Measurements from ENCODE around the gene PCSK5. TPM values are rescaled to one million over a fixed set of nuclear protein-coding genes. Genes with fewer than 3 reads are reported as not detected.

PCSK5 gene
- total RNA-seq, 2 donors from 2014 or later = 9.4 to 12.0 TPM

DNA sequence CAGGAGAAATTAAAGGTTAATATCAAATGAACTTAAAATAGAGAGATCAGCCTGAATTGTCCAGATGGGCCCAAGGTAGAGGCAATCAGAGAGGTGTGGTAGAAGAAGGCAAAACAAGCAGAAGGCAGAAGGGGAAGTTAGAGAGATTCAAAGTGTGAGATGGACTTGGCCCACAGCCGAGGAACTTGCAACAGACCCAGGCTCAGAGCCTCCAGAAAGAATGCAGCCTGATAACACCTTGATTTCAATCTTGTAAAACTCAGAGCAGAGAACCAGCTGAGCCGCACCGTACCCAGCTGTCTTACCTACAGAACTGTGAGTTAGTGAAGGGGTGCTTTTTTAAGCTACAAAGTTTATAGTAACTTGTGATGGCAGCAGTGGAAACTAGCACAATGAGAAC lies 312.9 kb downstream of the PCSK5 start:
- Mint-ChIP-seq H3K27me3 (peaks cover under 1% of the 10 kb centered on the region), H3K27ac (no peak overlapping the region), H3K4me1 (no peaks in the 10 kb centered on the region), H3K36me3 (ENCODE audit: low read depth) (no peaks in the 10 kb centered on the region), H3K4me3 (no peak overlapping the region)
- DNase-seq (no peak), ATAC-seq (no peak)
- H3K9me3 ChIP-seq (ENCODE audit: control insufficient read depth, low read length, poor library complexity, severe bottlenecking) = no peaks in the 10 kb centered on the region

DNA sequence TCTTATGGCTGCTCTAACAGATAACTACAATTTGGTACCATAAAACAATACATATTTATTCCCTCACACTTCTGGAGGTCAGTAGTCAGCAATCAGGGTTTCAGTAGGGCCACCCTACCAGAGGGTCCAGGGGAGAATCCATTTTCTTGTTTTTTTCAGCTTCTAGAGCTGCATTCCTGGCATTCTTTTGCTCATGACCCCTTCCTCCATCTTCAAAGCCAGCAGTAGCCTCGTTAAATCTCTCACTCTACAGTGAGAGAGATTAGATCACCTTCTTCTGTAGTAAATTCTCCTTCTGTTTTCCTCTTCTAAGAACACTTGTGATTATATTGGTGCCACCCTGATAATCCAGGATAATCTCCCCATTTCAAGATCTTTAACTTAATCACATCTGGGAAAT lies 316.3 kb downstream of the PCSK5 start:
- DNase-seq (no peak), ATAC-seq (no peak)
- no peaks in the 10 kb centered on the region for H3K9me3 ChIP-seq (ENCODE audit: control insufficient read depth, low read length, poor library complexity, severe bottlenecking)
- no peaks in the 10 kb centered on the region for H3K36me3 Mint-ChIP-seq (ENCODE audit: low read depth)
- no peak overlapping the region for H3K27ac Mint-ChIP-seq
- no peak overlapping the region for H3K4me3 Mint-ChIP-seq
- peaks cover 17% of the 10 kb centered on the region for H3K27me3 Mint-ChIP-seq
- no peaks in the 10 kb centered on the region for H3K4me1 Mint-ChIP-seq

DNA sequence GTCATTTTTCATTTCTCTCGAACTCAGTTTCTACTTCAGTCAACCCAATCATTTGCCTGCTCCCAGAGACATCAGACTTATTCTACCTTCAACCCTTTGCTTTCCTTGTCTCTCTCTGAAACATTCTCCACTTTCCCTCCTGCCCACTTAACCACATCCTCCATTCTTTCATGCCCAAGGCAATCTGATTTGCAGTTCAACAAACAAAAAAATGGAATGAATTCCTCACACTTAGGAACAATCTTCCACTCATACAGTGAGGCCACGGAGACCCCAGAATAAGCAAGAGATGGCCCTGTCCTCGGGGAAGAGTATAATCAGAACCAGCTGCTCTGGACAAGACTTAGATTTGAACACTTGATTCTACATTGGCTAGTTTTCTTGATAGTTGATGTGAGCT lies 323.3 kb downstream of the PCSK5 start:
- H3K9me3 ChIP-seq (ENCODE audit: control insufficient read depth, low read length, poor library complexity, severe bottlenecking) = no peaks in the 10 kb centered on the region
- no peaks in the 10 kb centered on the region for H3K4me1 Mint-ChIP-seq
- H3K27ac Mint-ChIP-seq = no peak overlapping the region
- H3K27me3 Mint-ChIP-seq = peaks cover 12% of the 10 kb centered on the region
- no peak overlapping the region for H3K4me3 Mint-ChIP-seq
- ATAC-seq (no peak), DNase-seq (no peak)
- no peaks in the 10 kb centered on the region for H3K36me3 Mint-ChIP-seq (ENCODE audit: low read depth)

DNA sequence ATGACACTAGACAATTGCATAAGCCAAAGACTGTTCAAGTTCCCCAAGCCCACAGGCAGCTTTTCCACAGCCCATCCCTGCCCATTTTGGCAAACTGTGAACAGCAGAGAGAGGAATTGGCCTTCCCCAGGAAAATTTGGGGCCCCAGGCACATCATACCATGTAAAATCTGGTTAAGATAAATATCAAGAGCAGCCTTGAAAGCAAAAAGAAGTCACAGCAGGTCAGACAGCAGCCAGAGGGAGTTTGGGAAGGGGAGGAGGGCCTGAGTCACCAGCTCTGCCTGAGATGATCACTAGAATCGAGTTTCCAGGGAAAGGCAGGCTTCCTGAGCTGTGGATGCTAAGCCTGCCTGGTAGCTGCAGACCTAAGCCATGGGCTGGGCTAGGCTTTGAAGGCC lies 324.6 kb downstream of the PCSK5 start:
- no peak overlapping the region for H3K4me3 Mint-ChIP-seq
- no peak for DNase-seq
- peaks cover 4% of the 10 kb centered on the region for H3K27me3 Mint-ChIP-seq
- no peaks in the 10 kb centered on the region for H3K9me3 ChIP-seq (ENCODE audit: control insufficient read depth, low read length, poor library complexity, severe bottlenecking)
- no peak for ATAC-seq
- H3K4me1 Mint-ChIP-seq = no peaks in the 10 kb centered on the region
- H3K27ac Mint-ChIP-seq = no peak overlapping the region
- no peaks in the 10 kb centered on the region for H3K36me3 Mint-ChIP-seq (ENCODE audit: low read depth)

DNA sequence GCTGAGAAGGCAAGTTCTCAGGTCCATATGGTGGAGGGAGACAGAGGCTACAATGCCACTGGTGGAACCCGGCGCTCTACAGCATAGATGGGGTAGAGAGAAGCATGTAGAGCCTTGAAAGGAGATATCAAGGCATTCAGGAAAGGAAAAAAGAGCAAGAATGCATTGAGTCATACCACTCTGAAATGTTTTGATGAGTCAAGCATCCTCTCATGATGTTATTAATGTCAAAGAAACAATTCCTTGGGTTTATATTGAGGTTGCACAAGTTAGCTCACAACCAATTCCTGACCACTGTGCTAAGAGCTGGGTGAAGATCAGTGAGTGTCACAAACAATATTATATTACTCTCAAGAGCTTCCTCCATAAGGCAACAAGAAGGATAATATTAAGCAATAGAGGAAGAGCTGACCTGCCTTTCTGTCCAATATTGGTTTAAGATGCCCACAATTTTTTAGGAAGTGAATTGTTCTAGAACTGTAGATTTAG lies 325.7 kb downstream of the PCSK5 start:
- ATAC-seq = no peak
- Mint-ChIP-seq H3K36me3 (ENCODE audit: low read depth) (no peaks in the 10 kb centered on the region), H3K4me3 (no peak overlapping the region), H3K4me1 (no peaks in the 10 kb centered on the region), H3K27me3 (no peaks in the 10 kb centered on the region), H3K27ac (no peak overlapping the region)
- no peak for DNase-seq
- no peaks in the 10 kb centered on the region for H3K9me3 ChIP-seq (ENCODE audit: control insufficient read depth, low read length, poor library complexity, severe bottlenecking)

DNA sequence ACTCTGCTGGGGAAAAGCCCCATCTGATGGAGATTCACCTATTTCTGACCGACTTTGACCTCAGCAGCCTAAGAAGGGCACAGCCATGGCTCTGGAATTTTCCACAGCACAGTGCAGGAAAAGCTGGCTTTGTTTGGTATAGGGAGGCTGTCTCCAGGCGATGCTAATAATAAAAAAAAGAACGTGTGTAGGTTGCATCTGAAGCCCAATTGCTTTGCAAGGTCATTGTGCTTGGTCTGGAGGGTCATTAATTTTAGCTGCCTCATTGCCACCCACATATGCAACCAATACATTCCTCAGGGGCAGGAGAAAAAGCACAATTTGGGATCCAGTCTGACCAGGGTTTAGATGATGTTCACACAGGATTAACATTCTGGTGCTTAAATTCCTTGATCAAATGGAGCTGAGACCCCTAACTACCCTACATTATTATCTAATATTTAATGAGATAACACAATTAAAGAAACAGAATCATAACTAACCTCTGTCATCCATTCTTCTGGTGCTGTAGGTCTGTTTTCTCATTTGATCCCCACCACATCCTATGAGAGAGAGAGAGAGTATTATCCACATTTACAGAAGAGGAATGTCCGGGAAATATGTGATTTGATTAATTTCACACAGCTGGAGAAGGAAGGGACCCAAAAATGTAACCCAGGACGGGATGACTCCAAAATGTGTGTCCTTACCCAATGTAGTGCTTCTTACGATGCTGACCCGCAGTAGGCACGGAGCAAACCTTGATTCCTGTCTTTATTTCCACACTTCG lies 327.8 kb downstream of the PCSK5 start:
- no peaks in the 10 kb centered on the region for H3K27me3 Mint-ChIP-seq
- no peak overlapping the region for H3K4me3 Mint-ChIP-seq
- no peaks in the 10 kb centered on the region for H3K9me3 ChIP-seq (ENCODE audit: control insufficient read depth, low read length, poor library complexity, severe bottlenecking)
- no peaks in the 10 kb centered on the region for H3K4me1 Mint-ChIP-seq
- ATAC-seq (no peak), DNase-seq (no peak)
- H3K36me3 Mint-ChIP-seq (ENCODE audit: low read depth) = no peaks in the 10 kb centered on the region
- H3K27ac Mint-ChIP-seq = no peak overlapping the region

DNA sequence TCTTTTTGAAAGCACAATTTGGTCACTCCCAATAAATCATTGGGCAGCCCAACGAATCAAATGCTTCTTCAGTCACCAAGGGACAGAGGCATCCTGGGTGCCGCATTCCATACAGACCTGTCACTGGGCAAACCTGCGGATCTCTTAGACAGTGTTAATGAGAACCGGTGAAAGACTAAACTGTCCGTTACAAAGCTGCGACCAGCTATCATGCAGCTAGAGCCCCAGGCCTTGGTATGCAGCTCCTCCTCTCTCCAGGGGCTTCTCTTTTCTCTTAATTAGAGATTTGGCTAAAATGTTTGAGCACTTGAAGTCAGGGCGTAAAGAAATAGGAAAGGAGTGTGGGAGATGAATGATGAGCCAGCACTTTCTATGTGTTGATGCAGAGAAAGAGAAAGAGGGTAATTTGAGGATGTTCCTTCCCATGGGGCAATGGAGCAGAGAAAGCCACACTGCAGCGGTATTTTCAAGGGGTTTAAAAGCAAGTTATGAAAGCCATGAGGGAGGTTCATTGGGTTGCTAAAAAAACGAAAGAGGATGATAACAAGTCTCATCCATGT lies 328.5 kb downstream of the PCSK5 start:
- H3K36me3 Mint-ChIP-seq (ENCODE audit: low read depth) = no peaks in the 10 kb centered on the region
- no peaks in the 10 kb centered on the region for H3K9me3 ChIP-seq (ENCODE audit: control insufficient read depth, low read length, poor library complexity, severe bottlenecking)
- no peaks in the 10 kb centered on the region for H3K4me1 Mint-ChIP-seq
- peaks cover 4% of the 10 kb centered on the region for H3K27me3 Mint-ChIP-seq
- no peak for DNase-seq
- no peak for ATAC-seq
- H3K4me3 Mint-ChIP-seq = no peak overlapping the region
- no peak overlapping the region for H3K27ac Mint-ChIP-seq

DNA sequence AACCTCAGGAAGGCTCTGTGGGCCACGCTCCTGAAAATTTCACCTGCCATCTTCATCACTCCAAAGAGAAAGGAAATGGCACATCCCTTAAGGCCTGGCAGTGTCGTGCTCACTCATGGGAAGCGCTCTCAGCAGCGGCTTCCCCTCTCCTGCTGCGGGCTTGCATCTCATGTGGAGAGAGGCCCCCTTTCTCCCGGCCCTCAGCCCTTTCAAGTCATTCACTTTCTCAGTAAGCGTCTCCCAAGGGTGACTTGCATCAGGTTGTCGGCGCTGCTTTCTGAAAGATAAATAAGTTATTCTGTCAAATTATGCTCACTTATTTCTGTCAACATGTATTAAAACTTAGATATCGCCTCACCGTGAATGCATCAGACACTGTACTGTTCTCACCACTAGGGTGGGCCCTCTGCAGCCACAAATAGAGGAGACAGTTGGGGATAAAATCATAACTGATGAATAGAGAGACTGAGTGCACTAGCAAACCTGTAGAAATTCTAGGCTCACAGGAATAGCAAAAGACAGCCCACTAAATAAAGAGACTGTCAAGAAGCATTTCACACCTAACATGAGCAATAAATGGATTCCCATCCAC lies 329.2 kb downstream of the PCSK5 start:
- no peak for ATAC-seq
- H3K9me3 ChIP-seq (ENCODE audit: control insufficient read depth, low read length, poor library complexity, severe bottlenecking) = no peaks in the 10 kb centered on the region
- H3K36me3 Mint-ChIP-seq (ENCODE audit: low read depth) = no peaks in the 10 kb centered on the region
- H3K4me3 Mint-ChIP-seq = no peak overlapping the region
- H3K27ac Mint-ChIP-seq = no peak overlapping the region
- no peak for DNase-seq
- peaks cover 5% of the 10 kb centered on the region for H3K27me3 Mint-ChIP-seq
- H3K4me1 Mint-ChIP-seq = no peaks in the 10 kb centered on the region

DNA sequence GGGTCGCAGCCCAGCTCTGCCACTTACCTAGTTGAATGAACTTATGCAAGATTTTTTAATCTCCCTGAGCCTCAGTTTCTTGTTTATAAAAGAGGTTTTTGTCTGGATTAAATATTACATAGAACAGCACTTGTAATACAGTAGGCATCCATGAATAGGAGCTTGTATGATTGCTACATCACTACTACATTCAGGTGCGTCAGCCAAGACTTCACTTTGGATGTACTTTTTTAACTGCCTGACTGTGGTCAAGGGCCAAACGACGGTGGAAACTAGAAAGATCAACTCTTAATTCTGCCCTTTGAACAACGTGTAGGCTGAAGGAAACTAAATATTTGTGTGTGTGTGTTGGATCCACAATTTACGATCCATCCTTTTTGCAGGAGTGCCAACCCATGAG lies 330.9 kb downstream of the PCSK5 start:
- Mint-ChIP-seq H3K4me3 (no peak overlapping the region), H3K4me1 (no peaks in the 10 kb centered on the region), H3K27ac (no peak overlapping the region), H3K36me3 (ENCODE audit: low read depth) (no peaks in the 10 kb centered on the region), H3K27me3 (peaks cover 5% of the 10 kb centered on the region)
- DNase-seq (no peak), ATAC-seq (no peak)
- no peaks in the 10 kb centered on the region for H3K9me3 ChIP-seq (ENCODE audit: control insufficient read depth, low read length, poor library complexity, severe bottlenecking)

DNA sequence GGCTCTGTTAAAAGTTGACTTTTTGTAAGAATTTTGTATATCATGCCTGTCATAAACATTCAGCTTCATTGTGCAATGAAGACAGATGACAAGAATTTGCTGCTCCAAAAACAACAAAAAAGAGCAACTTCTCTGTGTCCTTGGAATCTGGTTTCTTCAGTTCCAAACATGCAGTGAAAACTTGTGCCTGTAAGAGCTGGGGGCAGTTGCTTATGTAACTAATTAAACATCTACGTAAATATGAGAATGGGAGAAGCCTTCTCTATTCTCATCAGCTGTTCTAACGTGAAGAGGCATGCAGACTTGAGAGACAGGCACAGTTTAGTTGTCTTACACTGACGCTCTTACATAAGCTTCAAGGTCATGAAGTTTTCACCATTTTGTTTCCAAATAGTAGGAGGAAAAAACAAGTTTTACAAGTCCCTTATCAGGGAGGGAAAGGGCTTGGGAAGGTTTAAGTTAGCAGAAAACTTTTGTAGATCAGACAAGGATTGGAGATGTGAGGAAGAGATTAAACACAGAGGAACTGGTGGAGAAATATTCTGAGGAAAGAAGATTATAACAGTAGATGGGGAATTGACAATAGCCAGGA lies 333.4 kb downstream of the PCSK5 start:
- Mint-ChIP-seq H3K27ac (no peak overlapping the region), H3K4me3 (no peak overlapping the region), H3K36me3 (ENCODE audit: low read depth) (no peaks in the 10 kb centered on the region), H3K4me1 (no peaks in the 10 kb centered on the region), H3K27me3 (peaks cover 13% of the 10 kb centered on the region)
- DNase-seq = no peak
- no peaks in the 10 kb centered on the region for H3K9me3 ChIP-seq (ENCODE audit: control insufficient read depth, low read length, poor library complexity, severe bottlenecking)
- no peak for ATAC-seq

DNA sequence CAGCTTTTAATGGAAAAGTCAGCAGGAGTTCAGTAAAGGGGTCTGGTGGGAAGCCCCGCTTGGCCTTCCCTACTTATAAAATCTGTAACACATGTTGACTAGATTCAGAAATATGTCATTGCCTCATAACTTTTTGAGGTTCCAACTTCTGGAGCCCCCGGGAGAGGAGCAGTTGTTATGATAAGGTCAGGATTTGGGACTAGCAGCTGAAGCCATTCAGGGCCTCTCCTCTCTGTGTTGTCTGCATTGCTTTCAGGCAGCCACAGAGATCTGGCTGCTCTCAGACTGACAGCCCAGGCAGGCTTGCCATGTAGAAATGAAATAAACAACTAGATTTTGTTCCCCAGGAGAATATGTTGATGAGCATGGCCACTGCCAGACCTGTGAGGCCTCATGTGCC lies 336.7 kb downstream of the PCSK5 start:
- Mint-ChIP-seq H3K4me3 (no peak overlapping the region), H3K27ac (no peak overlapping the region), H3K36me3 (ENCODE audit: low read depth) (no peaks in the 10 kb centered on the region), H3K27me3 (peaks cover 21% of the 10 kb centered on the region), H3K4me1 (no peaks in the 10 kb centered on the region)
- ATAC-seq (no peak), DNase-seq (no peak)
- H3K9me3 ChIP-seq (ENCODE audit: control insufficient read depth, low read length, poor library complexity, severe bottlenecking) = no peaks in the 10 kb centered on the region

DNA sequence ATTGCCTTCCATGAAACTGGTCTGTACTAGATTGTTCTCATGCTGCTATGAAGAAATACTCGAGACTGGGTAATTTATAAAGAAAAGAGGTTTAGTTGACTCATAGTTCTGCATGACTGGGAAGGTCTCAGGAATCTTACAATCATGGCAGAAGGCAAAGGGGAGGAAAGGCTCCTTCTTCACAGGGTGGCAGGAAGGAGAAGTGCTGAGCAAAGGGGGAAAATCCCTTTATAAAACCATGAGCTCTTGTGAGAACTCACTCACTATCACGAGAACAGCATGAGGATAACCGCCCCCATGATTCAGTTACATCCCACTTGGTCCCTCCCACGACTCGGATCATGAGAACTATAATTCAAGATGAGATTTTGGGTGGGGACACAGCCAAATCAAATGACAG lies 340.5 kb downstream of the PCSK5 start:
- DNase-seq (no peak), ATAC-seq (no peak)
- no peaks in the 10 kb centered on the region for H3K4me1 Mint-ChIP-seq
- H3K4me3 Mint-ChIP-seq = no peak overlapping the region
- no peaks in the 10 kb centered on the region for H3K9me3 ChIP-seq (ENCODE audit: control insufficient read depth, low read length, poor library complexity, severe bottlenecking)
- H3K27ac Mint-ChIP-seq = no peak overlapping the region
- peaks cover 16% of the 10 kb centered on the region for H3K27me3 Mint-ChIP-seq
- no peaks in the 10 kb centered on the region for H3K36me3 Mint-ChIP-seq (ENCODE audit: low read depth)

DNA sequence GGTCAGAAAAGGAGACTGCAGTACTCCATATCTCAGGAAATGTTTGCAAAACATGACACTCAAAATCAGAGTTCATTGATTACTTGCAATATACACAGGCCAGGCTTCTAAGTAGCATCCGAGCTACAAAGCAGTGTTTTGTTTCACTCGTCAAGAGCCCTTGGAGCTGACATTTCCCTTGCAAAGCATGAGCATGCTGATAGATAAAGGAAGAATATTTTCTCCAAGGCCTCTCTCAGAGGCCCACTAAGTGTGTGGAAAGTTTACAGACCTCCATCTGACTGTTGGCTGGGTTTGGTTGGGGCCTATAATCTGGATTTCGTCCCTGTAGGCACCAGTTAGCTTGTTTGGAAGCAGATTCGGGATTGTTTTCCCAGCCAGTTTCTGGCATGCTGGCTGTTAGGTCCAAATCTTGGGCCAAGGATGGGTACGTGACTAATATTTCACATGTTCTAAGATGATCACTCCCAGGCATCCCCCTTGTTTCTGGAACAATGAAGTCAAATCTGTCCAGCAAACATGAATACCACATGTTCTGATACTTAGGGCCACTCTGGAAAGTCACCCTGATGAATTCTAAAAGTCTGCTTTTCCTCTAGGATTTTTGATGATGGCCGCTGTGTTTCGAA lies 342.5 kb downstream of the PCSK5 start:
- Mint-ChIP-seq H3K27me3 (peaks cover 18% of the 10 kb centered on the region), H3K36me3 (ENCODE audit: low read depth) (no peaks in the 10 kb centered on the region), H3K4me3 (no peak overlapping the region), H3K27ac (no peak overlapping the region), H3K4me1 (no peaks in the 10 kb centered on the region)
- ATAC-seq (no peak), DNase-seq (no peak)
- no peaks in the 10 kb centered on the region for H3K9me3 ChIP-seq (ENCODE audit: control insufficient read depth, low read length, poor library complexity, severe bottlenecking)

Measured in T-helper 17 cell (primary cell).